Kidney capillary endothelial cell (primary cell): Measurements from ENCODE around the gene SEMA4D.

Experiments
- DNase-seq: peaks from one replicate; pipeline ENCODE4 v3.0.0-alpha.2; 2018; ENCODE audit warnings: low spot score

Gene SEMA4D

GRCh38 chr9:89464300-89464901 is 33.5 kb downstream of the SEMA4D start:
- no peak for DNase-seq

GRCh38 chr9:89462817-89463683 is 34.9 kb downstream of the SEMA4D start:
- DNase-seq, result no peak

- no peak for DNase-seq
Observed at GRCh38 chr9:89462199-89462598, 35.7 kb downstream of the SEMA4D start.

GRCh38 chr9:89461265-89461664 is 36.6 kb downstream of the SEMA4D start:
- DNase-seq, result no peak

GRCh38 chr9:89460551-89460950 is 37.4 kb downstream of the SEMA4D start:
- no peak for DNase-seq

GRCh38 chr9:89458768-89459496 is 39.0 kb downstream of the SEMA4D start:
- no peak for DNase-seq

- no peak for DNase-seq
Observed at GRCh38 chr9:89457376-89457855, 40.5 kb downstream of the SEMA4D start.

GRCh38 chr9:89455356-89455824 is 42.5 kb downstream of the SEMA4D start:
- DNase-seq, result no peak

GRCh38 chr9:89454498-89455355 is 43.2 kb downstream of the SEMA4D start:
- DNase-seq, result no peak

- no peak for DNase-seq
Observed at GRCh38 chr9:89453452-89453851, 44.5 kb downstream of the SEMA4D start.

GRCh38 chr9:89452561-89452960 is 45.4 kb downstream of the SEMA4D start:
- no peak for DNase-seq

GRCh38 chr9:89450213-89450612 is 47.7 kb downstream of the SEMA4D start:
- no peak for DNase-seq

- DNase-seq, result no peak
Observed at GRCh38 chr9:89449261-89449671, 48.6 kb downstream of the SEMA4D start.

- DNase-seq, result no peak
Observed at GRCh38 chr9:89448821-89449220, 49.1 kb downstream of the SEMA4D start.

- DNase-seq, result no peak
Observed at GRCh38 chr9:89448381-89448780, 49.5 kb downstream of the SEMA4D start.

GRCh38 chr9:89447416-89447815 is 50.5 kb downstream of the SEMA4D start:
- DNase-seq, result no peak

- no peak for DNase-seq
Observed at GRCh38 chr9:89446961-89447310, 51.0 kb downstream of the SEMA4D start.

- DNase-seq, result no peak
Observed at GRCh38 chr9:89446261-89446960, 51.5 kb downstream of the SEMA4D start.

- DNase-seq, result no peak
Observed at GRCh38 chr9:89445801-89446251, 52.1 kb downstream of the SEMA4D start.

GRCh38 chr9:89444925-89445765 is 52.8 kb downstream of the SEMA4D start:
- DNase-seq, result no peak
